ENCODE data around the gene CNGB1.

The CNGB1 gene

GRCh38 chr16:57970319-57970718, 609 bp downstream of the CNGB1 start:
- DNase-seq: no peak

GRCh38 chr16:57969451-57970123, 1.3 kb downstream of the CNGB1 start:
- no peak for DNase-seq

GRCh38 chr16:57967916-57968315, 3.0 kb downstream of the CNGB1 start:
- no peak for DNase-seq

- DNase-seq: no peak
Observed at GRCh38 chr16:57966986-57967385, 3.9 kb downstream of the CNGB1 start.

DNA sequence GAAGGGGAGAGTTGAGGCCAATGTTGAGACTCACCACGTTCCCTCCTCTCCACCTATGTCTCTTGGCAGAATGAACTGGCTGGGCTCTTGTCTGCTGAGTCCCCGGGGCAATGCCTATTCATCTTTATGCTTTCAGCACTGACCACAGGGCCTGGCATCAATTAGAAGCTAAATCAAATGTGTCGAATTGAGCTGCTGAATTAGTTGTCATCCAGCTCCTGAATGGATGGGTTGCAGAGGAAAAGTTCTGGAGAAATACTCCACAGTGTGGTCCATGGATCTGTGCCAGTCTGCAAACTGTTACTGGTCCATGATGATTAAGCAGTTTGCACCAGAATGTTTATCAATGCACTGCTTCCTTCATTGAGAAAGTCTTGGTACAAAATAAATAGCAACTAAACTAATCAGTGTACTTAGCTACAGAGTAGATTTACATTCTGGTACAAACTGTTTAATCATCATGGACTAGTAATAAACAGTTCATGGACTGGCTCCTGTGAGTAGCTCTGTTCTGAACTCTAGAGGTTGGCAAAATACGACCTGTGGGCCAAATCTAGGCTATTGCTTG, 4.6 kb downstream of the CNGB1 start:
- no peak for DNase-seq

- DNase-seq: no peak
Observed at GRCh38 chr16:57964157-57964700, 6.7 kb downstream of the CNGB1 start.

DNA sequence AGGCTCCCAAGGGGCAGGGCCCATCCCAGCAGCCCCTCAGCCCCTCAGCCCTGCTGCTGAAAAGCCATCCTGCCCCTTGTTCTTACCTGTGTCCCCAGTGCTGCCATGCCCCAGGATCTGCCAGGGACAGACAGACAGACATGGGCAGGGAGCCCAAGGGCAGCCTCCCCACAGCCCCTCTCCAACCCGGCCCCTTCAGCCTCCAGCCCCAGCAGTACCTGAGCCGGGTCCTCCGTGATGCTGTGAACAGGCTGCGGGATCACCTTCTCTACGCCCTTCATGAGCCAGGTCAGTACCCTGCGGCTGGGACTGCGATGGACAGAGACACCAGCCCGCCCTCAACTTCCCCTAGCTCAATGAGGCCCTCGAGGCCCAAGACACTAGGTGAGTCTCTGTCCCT, 8.2 kb downstream of the CNGB1 start:
- no peak for DNase-seq

DNA sequence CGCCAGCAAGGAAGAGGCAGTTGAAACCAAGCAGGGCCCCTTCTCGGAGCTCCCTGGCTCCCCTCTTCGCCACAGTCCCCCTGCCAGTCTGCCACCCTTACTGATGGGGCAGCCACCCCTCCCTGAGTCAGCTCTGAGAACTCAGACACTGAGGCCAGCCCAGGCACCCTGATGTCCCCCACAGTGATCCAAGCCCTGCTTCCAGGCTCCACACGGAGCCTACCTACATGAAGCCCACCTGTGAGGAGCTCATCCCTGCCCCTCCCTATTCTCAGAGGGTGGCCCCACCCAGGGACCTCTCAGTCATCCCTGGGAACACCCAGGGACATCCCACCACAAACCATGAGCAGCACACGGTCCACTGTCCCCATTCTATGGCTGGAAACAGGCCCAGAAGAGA, 8.9 kb downstream of the CNGB1 start:
- no peak for DNase-seq

DNA sequence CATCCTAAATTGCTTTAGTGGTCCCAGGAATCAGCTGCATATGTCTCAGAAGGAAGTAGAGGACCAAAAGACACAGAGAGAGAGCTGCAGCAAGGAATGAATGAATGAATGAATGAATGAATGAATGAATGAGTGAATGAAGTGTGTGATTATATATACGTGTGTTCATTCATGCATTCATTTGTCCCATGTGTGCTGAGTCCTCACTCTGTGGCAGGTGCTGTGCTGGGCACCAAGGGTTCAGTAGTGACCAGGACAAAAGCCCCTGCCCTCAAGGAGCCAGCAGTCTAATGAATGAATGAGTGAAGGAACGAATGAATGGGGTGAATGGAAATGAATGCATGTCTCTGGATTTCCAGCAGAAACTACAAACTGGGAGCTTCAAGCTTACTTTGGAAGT, 9.4 kb downstream of the CNGB1 start:
- DNase-seq: no peak

DNA sequence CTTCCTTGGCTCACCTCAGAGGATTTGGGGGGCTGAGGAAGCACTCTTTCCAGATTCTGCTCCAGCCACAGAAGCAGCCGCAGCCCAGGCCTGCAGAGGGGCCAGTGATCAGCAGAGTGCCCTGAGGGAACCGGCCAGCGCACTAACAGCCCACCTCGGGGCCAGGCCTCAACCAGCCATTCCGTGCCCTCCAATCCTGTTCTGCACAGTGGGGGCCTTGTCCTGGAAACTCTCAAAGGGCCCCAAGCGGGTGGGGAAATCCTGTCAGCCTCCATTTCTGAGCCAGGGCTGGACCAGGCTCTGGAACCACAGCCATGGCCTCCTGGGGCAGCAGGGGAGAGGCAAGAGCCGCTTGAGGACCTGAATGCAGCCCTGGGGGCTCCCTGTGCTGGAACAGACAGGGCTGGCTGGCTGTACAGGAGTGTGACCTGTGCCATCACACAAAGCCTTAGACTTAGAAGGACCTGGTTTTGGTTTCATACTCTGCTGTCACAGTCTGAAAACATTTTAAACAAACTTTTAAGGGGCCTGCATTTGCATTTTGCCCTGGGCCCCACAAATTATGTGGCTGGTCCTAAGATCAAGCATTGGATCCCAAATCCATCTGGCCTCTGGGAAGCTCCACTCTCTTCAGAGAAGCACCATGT, 10.0 kb downstream of the CNGB1 start:
- no peak for DNase-seq

DNA sequence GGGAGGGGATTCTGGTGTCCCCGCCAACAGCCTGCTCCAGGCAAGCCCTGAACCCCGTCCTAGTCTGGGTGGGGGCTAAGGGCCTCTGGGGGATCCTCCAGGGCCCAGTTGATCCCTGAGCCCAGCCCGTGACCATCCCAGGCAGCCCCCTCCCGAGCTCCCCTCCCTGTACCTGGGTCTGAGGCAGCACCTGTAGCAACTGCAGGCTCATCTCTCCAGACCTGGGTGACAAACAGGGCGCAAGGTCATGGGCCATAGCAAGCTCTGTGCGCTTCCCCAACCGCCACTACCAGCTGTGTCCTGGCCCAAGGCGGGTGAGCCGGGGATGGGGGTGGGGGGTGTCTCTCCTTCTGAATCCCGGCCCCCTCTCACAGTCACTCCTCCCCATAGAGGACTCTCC, 10.6 kb downstream of the CNGB1 start:
- no peak for DNase-seq

- no peak for DNase-seq
Observed at GRCh38 chr16:57959804-57960203, 11.1 kb downstream of the CNGB1 start.

DNA sequence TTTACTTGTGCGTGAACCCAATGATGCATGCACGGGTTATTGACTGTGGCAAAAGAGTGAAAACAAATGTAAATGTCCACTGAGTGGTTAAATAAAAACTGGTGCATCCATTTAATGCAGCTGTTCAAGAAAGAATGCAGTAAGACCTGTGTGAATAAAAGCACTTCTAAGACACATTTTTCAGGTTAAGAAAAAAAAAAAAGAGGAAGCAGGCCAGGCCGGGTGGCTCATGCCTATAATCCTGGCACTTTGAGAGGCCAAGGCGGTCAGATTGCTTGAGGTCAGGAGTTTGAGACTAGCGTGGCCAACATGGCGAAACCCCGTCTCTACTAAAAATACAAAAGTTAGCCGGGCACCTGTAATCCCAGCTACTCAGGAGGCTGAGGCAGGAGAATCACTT, 11.8 kb downstream of the CNGB1 start:
- no peak for DNase-seq

DNA sequence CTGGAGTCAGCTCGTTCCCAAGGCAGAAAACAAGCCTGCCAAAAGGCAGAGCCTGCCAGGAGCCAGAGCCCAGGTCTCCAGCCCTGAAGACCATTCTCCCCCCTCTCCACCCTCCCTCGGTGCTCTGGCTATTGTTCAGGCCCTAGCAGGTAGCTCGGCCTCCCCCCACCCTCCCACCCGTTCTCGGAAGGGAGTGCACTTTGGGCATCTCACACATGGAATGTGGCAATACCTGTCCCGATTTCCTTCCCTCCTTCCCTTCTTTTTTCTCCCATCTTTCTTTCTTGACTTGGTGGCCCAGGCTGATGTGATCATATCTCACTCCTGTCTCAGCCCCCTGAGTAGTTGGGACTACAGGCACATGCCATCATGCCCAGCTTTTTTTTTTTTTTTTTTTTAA, 12.4 kb downstream of the CNGB1 start:
- DNase-seq: no peak

GRCh38 chr16:57957673-57958392, 13.1 kb downstream of the CNGB1 start:
- no peak for DNase-seq

- no peak for DNase-seq
Observed at GRCh38 chr16:57956924-57957672, 13.8 kb downstream of the CNGB1 start.

GRCh38 chr16:57956270-57956808, 14.6 kb downstream of the CNGB1 start:
- no peak for DNase-seq

GRCh38 chr16:57955572-57956188, 15.2 kb downstream of the CNGB1 start:
- no peak for DNase-seq

DNA sequence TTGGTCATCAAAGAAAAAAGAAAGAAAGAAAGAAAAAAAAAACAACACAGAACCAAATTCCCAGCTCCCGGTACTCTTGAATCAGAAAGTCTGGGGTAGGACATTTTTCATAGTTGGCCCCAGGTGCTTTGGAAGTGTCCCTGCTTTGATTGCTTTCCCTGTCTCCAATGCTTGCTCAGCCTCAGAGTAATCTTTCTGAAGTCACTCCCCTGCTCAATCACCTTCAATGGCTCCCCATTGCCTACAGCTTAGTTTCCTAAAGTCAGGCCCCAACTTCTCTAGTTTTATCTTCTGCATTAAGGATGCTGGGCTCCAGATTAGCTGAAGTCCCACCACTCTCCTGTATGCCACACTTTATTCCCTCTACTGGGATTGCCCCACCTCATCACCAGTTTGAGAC, 17.1 kb downstream of the CNGB1 start:
- DNase-seq: no peak

- no peak for DNase-seq
Observed at GRCh38 chr16:57952909-57953308, 18.0 kb downstream of the CNGB1 start.

- DNase-seq: no peak
Observed at GRCh38 chr16:57951204-57951960, 19.5 kb downstream of the CNGB1 start.
